Activated T-cell treated with anti-CD3 and anti-CD28 coated beads, Interleukin-2, amount 50 U/mL, for 48 hours (primary cell): Measurements from ENCODE around the gene LTV1.
"Not testable (repeated sequence)": the region's sequence is repeated elsewhere in the genome, so short reads cannot be mapped to it uniquely, and the experiment has no call there.

Experiments used
- DNase-seq, 2 experiments: peaks; one replicate each; pipeline ENCODE4 v3.0.0-alpha.2; 2020

The LTV1 gene

GRCh38 chr6:143844006-143844405 lies 868 bp downstream of the LTV1 start:
- no peak for DNase-seq

DNA sequence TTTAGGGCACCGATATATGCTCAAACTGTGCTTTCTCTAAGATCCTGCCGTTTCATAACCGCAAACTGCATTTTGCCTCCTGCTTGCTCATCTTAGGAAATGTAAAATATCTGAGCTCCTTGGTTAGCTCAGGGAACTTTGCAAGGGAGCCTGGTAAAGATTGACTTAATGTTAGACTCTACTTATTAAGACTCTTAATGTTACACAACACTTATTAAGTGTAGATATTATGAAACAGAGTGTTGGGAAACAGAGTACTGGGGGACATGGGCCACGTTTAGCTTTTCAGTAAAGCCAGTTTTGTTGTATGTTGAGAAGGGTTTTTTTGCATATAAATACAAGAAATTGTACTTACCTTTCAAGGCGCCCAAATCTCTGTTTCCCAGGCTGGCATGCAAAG lies 1.9 kb downstream of the LTV1 start:
- no peak for DNase-seq

- DNase-seq = not testable (repeated sequence)
Observed at GRCh38 chr6:143851706-143852105, 8.6 kb downstream of the LTV1 start.

- not testable (repeated sequence) for DNase-seq
Observed at GRCh38 chr6:143855057-143855456, 11.9 kb downstream of the LTV1 start.

DNA sequence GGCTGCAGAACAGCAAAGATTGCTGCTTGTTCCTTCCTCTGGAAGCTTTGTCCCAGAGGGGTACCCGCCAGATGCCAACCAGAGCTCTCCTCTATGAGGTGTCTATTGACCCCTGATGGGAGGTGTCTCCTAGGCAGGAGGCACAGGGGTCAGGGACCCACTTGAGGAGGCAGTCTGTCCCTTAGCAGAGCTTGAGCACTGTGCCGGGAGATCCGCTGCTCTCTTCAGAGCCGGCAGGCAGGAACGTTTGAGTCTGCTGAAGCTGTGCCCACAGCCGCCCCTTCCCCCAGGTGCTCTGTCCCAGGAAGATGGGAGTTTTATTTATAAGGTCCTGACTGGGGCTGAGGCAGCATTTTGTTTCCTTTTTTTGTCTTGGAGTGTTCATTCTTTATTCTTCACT lies 13.6 kb downstream of the LTV1 start:
- not testable (repeated sequence) for DNase-seq

- no peak for DNase-seq
Observed at GRCh38 chr6:143857651-143858050, 14.5 kb downstream of the LTV1 start.

DNA sequence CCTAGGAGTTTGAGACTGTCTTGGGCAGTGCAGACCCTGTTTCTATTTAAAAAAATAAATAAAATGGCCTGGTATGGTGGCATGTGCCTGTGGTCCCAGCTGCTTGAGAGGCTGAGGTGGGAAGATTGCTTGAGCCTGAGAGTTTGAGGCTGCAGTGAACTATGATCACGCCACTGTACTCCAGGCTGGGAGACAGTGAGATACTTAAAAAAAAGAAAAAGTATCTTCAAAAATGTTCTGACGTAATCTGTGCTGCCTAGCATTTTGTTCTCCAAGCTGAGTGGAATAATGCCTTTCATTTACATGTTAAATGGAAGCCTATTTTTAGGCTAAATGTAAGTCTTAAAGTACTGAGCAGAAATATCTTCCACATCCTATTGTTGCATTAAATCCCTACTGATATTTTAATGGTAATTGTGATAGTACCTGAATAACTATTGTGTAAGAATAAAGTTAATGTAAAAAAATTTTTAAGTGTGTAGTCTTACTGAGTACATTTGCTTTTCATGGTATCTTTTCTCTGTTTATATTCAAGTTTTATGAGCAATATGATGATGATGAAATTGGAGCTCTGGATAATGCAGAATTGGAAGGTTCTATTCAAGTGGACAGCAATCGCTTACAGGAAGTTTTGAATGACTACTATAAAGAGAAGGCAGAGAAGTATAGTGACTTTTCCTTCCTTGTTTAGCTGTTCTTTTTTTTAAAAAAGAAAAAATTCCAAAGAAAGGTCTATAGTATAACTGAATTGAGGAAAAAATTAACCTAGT lies 16.9 kb downstream of the LTV1 start:
- no peak for DNase-seq

- no peak for DNase-seq
Observed at GRCh38 chr6:143863771-143864170, 20.6 kb downstream of the LTV1 start.

- no peak for DNase-seq
Observed at GRCh38 chr6:143864234-143864633, 21.1 kb downstream of the LTV1 start, which contains the start of gene ZC2HC1B. ZC2HC1B (plus strand) TSS chr6:143864474; CDS start chr6:143864540, 66 bp downstream.

GRCh38 chr6:143867236-143867635 lies 24.1 kb downstream of the LTV1 start:
- no peak for DNase-seq

DNA sequence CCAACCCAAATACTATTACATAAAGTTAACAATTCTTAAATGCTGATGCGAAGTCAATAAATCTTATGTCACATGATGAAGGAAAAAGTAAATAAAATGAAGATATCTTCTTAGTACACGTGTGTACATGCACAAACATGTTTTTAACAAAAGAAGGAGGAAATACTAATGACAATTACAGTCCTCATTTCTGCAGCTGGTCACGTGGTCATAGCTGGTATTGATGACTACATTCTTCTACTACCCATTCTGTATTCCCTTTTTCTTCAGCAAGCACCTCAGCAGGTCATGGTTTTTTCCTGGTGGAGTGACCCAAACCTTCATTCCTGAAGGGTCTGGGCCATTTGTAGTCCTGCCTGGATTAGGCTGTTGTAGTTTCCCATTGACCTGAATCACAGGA lies 25.7 kb downstream of the LTV1 start:
- DNase-seq = not testable (repeated sequence)

DNA sequence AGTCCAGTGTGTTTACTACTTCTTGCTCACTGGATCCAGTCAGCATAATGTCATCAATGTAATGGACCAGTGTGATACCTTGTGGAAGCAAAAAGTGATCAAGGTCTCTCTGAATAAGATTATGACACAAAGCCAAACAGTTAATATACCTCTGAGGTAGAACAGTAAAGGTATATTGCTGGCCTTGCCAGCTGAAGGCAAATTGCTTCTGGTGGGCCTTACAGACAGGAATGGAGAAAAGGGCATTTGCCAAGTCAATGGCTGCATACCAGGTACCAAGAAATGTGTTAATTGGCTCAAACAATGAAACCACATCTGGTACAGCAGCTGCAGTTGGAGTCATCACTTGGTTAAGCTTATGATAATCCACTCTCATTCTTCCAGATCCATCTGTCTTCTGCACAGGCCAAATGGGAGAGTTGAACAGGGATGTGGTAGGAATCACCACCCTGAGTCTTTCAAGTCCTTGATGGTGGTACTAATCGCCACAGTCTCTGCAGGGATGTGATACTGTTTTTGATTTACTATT lies 28.1 kb downstream of the LTV1 start:
- DNase-seq = not testable (repeated sequence)

DNA sequence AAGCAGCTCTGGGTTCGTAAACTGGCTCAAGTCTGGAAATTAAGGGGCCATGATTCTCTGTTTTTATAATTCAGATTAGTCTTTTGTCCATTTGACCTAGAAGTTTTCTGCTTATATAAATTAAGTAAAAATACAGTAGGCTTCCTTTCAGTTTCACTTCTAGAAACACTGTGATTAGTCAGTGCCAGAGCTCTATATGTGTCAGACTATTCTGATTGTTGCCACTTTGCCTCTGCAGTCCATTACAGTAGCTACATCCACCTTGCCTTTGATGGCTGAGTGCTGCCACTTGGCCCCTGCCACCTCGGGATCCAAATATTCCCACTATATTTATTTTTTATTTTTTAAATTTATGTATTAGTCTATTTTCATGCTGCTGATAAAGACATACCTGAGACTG lies 29.1 kb downstream of the LTV1 start:
- DNase-seq = no peak

DNA sequence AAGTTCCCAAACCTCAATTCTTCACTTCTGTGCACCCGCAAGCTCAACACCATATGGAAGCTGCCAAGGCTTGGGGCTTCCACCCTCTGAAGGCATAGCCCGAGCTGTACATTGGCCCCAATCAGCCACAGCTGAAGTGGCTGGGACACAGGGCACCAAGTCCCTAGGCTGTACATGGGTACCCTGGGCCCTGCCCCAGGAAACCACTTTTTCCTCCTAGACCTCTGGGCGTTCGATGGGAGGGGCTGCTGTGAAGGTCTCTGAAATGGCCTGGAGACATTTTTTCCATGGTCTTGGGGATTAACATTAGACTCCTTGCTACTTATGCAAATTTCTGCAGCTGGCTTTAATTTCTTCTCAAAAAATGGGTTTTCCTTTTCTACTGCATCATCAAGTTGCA lies 30.5 kb downstream of the LTV1 start:
- DNase-seq = not testable (repeated sequence)

GRCh38 chr6:143874503-143874902 lies 31.4 kb downstream of the LTV1 start:
- DNase-seq = not testable (repeated sequence)

GRCh38 chr6:143877584-143878271 lies 34.6 kb downstream of the LTV1 start:
- no peak for DNase-seq

GRCh38 chr6:143878272-143878760 lies 35.2 kb downstream of the LTV1 start:
- DNase-seq = no peak

- DNase-seq = no peak
Observed at GRCh38 chr6:143880412-143880811, 37.3 kb downstream of the LTV1 start.

DNA sequence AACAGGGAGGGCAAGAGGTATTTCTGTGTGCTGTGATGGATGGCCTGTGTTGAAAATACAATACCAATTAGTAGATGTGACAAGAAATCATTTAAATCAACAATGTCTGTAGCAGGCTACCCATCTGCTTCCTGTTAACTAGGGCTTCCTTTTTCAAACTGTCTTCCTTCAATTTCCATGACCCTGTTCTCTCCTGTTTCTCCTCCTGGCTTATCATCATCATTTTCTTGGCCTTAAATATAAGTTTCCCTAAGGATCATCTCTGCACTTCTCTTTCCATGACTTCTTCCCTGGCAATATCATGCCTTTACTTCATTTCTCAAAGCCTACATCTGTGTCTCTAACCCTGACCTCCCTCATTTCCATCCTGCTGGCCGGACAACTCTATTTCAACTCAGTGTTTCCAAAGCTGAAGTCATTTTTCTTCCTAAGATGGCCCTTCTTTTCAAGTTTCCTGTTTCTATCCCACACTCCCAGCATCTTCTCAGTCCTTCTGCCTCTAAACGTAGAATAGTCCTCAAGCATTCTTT lies 39.3 kb downstream of the LTV1 start:
- DNase-seq = no peak

DNA sequence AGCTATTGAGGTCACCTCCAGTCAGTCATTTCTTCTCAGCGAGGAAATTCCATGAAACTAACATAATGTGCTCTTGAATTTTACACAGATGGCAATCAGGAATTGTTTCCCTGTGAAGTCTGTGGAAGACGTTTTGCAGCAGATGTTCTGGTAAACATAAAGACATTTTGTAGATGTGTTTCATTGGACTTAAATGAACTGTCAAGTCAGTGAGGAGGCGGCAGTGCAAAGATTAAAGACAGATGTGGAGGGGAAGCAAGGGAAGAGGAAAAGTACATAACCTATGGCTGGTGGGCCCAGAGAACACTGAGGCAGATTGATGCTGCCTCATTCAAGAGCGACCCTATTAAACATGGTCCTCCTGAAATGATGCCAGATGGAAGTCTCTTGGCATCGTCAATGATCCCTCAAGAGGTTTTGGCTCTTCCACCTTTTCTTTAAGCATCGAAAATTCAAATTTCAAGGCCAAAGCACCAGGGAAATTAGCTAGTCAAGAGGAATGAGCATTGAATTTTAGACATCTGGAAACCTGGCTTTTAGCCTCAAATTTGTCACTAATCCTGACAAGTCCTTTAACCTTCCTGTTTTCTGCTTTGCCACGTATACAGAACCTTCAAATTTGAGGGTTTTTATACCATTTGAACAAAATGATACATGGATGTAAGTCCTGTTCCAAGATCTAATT lies 41.2 kb downstream of the LTV1 start:
- no peak for DNase-seq

DNA sequence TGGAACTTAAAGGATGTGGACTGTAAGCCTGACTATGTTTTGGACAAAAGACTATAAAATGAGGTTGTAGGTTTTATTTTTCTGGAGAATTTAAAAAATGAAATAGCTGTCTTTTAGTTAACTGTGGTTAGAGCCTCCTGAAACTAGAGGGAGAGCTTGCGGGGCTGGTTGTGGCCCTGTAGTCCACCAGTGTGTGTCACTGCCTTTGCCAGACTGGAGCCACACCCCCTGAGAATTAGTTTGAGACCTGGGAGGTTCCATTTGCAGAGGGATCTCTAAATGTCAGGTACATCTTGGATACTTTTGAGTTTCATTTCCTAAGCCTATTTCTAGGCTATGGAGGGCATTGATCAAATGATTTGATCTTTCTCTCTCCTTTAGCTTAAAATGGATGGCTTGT lies 42.0 kb downstream of the LTV1 start:
- DNase-seq = no peak

- DNase-seq = no peak
Observed at GRCh38 chr6:143894655-143895054, 51.5 kb downstream of the LTV1 start.
